GM20000 (cell line): ENCODE data around the gene YWHAH.
A peak's percentile ranks its signal among the peaks of the same experiment; 100 is the strongest.

Experiments
- DNase-seq: peaks from one replicate; pipeline ENCODE4 v3.0.0; 2012; ENCODE audit warnings: low spot score
- TF ChIP-seq, protein P1 (sequence below): IDR thresholded peaks from 2 replicates; pipeline ENCODE4 v1.5.1; 2012; ENCODE audit warnings: mild to moderate bottlenecking, control low read depth; ENCODE audit errors: extremely low read depth, missing control alignments

YWHAH gene

GRCh38 chr22:31942091-31942490 lies 2.2 kb upstream of the YWHAH start:
- TF ChIP-seq, protein P1, sequence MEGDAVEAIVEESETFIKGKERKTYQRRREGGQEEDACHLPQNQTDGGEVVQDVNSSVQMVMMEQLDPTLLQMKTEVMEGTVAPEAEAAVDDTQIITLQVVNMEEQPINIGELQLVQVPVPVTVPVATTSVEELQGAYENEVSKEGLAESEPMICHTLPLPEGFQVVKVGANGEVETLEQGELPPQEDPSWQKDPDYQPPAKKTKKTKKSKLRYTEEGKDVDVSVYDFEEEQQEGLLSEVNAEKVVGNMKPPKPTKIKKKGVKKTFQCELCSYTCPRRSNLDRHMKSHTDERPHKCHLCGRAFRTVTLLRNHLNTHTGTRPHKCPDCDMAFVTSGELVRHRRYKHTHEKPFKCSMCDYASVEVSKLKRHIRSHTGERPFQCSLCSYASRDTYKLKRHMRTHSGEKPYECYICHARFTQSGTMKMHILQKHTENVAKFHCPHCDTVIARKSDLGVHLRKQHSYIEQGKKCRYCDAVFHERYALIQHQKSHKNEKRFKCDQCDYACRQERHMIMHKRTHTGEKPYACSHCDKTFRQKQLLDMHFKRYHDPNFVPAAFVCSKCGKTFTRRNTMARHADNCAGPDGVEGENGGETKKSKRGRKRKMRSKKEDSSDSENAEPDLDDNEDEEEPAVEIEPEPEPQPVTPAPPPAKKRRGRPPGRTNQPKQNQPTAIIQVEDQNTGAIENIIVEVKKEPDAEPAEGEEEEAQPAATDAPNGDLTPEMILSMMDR, result no peak
- DNase-seq, result no peak

- TF ChIP-seq, protein P1, result no peak
- DNase-seq, result no peak
These were observed 943 bp upstream of the YWHAH start for GRCh38 chr22:31943206-31943977.

DNA sequence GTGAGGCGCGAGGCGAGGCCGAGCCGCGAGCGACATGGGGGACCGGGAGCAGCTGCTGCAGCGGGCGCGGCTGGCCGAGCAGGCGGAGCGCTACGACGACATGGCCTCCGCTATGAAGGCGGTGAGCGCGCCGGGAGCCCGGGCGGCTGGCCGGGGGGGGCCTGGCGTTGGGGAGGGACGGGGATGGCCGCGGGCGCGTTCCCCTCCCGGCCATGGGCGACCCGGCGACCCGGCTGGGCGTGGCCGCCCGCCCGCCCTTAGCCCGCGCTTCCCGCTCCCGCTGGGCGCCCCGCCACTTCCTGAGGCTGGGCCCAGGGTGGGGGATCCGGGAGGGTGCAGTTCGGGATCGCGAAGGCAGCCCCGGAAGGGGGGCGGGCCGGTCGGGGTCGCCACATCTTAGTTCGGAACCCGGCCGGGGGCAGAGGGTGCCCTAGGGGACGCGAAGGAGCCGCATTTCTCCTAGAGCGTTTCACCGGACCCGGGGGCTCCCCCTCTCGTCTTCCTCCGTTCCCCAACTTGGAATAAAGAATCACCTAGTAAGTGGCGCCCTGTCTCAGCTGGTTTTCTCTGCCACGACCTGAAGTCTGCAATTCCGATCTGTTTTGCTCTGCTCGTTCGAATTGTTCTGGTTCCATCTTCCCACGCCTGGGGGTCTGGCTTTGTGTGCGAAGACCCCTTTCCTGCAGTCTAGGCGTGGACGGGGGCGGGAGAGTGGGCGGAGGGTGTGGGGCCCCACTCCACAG lies 536 bp downstream of the YWHAH start:
- DNase-seq, result peak; percentile 27
- TF ChIP-seq, protein P1, result no peak

GRCh38 chr22:31945443-31945855 lies 1.1 kb downstream of the YWHAH start:
- TF ChIP-seq, protein P1, result no peak
- DNase-seq, result peak; percentile 42

GRCh38 chr22:31945971-31946680 lies 1.8 kb downstream of the YWHAH start:
- no peak for DNase-seq
- TF ChIP-seq, protein P1, result no peak

GRCh38 chr22:31947296-31947695 lies 3.0 kb downstream of the YWHAH start:
- DNase-seq, result peak; percentile 63
- TF ChIP-seq, protein P1, result peak; percentile 72

- TF ChIP-seq, protein P1, result no peak
- no peak for DNase-seq
These were observed 3.7 kb downstream of the YWHAH start for GRCh38 chr22:31948002-31948401.
